Prostate gland (tissue), 2 donors: Measurements from ENCODE around the gene LENG9. TPM values are rescaled to one million over a fixed set of nuclear protein-coding genes. Genes with fewer than 3 reads are reported as not detected.
A peak's percentile ranks its signal among the peaks of the same experiment; 100 is the strongest.

ENCODE experiments used
- DNase-seq: peaks from one replicate; pipeline ENCODE4 v3.0.0-alpha.2; 2019; ENCODE audit warnings: low spot score
- H3K27ac ChIP-seq, 2 donors: fragments of 200-600 bp; sonication (generic); 2 replicates each; pipeline ENCODE4 v1.5.1; 2017 to 2019
- H3K27me3 ChIP-seq: fragments of 200-600 bp; sonication (generic); replicated peaks from 2 replicates; pipeline ENCODE4 v1.5.1; 2019; ENCODE audit not compliant: insufficient read depth
- H3K36me3 ChIP-seq, 2 donors: fragments of 200-600 bp; sonication (generic); 1 replicate in 1 of 2; 2 replicates in 1 of 2; pipeline versions ENCODE4 v1.5.1 to v1.8.1; 2017 to 2019
- H3K4me1 ChIP-seq: fragments of 200-600 bp; sonication (generic); replicated peaks from 2 replicates; pipeline ENCODE4 v1.5.1; 2019
- H3K4me3 ChIP-seq, 2 donors: fragments of 200-600 bp; sonication (generic); 2 replicates each; pipeline ENCODE4 v1.5.1; 2017 to 2019
- H3K9me3 ChIP-seq: fragments of 200-600 bp; sonication (generic); 2 replicates; pipeline ENCODE4 v1.5.1; 2017
- POLR2A ChIP-seq: fragments of 450-650 bp; IDR thresholded peaks from one replicate; pipeline ENCODE4 v1.6.1; 2016; ENCODE audit warnings: antibody characterized with exemption, mild to moderate bottlenecking
- POLR2AphosphoS5 ChIP-seq: sonication (generic); formaldehyde crosslinking; IDR thresholded peaks from one replicate; pipeline ENCODE4 v1.6.1; 2017; ENCODE audit warnings: antibody characterized with exemption
- WGBS: methylation state at CpG from one replicate; pipeline ENCODE4 v1.1.5; 2018; 5-methylcytosine and 5-hydroxymethylcytosine counted together
- intact Hi-C: fragments of 100-400 bp; cut with DNase I; formaldehyde crosslinking; loops from one replicate; pipeline ENCODE4 v1.14.2; 2022
- total RNA-seq, 2 donors: library from RNA; depleted of rRNA; stranded (reverse); fragments of >200 nt; gene quantifications; one replicate each; pipeline ENCODE4 v1.1.0, GENCODE V29; 2016
- TF ChIP-seq, protein P1 (sequence below), 4 experiments: fragments of 200-600 bp in 2 of 4; fragments of 450-650 bp in 2 of 4; sonication (generic) in 2 of 4; IDR thresholded peaks; 1 replicate in 3 of 4; 2 replicates in 1 of 4; pipeline ENCODE4 v1.5.1; 2016 to 2019; ENCODE audit warnings: antibody characterized with exemption in 4 of 4, mild to moderate bottlenecking in 2 of 4, moderate library complexity in 2 of 4

LENG9 gene
- total RNA-seq, 2 donors from 2014 or later, result 18.6 to 22.2 TPM

DNA sequence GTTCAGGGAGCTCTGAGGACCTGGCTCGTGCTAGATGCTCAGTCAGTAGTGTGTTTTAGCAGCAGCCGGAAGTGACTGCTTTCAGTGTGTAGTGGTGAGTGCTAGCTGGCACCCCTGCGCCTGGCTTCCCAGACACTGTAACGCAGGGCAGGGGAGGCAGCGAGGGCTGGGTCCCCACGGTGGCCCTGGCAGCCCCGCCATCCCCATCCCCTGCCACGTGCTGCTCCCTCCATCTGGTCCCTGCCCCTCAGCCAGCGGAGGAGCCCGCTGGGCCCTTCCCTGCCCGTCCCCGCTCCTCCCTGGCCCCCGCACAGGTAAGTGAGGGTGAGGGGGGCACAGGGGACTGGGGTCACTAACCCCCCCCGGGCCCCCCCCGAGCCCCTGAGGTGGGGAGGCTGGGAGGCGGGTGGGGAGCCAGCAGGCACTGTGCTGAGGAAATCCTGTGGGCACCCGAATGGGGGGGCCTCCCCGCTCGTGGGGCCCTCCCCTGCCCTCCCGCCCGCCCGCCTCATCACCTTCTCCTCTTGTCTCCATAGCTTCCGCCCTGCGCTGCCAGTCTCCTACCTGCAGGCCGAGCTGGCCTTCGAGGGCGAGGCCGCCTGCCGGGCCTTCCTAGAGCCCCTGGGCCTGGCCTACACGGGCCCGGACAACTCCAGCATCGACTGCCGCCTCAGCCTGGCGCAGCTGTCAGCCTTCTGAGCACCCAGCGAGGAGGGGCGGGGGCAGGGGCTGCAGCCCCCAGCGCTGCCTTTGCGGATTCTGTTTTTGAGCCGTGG, 3.2 kb downstream of the LENG9 start:
- Histone ChIP-seq H3K27me3 (no peaks in the 10 kb centered on the region), H3K4me3 (no peak overlapping the region), H3K4me1 (peaks cover 6% of the 10 kb centered on the region), H3K27ac (peak overlapping the region in 1 of 2 donors; percentile 98), H3K9me3 (no peaks in the 10 kb centered on the region), H3K36me3 (peaks cover 31 to 36% of the 10 kb centered on the region in 2 donors)
- WGBS, result 74% methylated on average over 17 of the region's 39 CpGs
- TF ChIP-seq POLR2AphosphoS5 (no peak), POLR2A (no peak)
- TF ChIP-seq, protein P1, sequence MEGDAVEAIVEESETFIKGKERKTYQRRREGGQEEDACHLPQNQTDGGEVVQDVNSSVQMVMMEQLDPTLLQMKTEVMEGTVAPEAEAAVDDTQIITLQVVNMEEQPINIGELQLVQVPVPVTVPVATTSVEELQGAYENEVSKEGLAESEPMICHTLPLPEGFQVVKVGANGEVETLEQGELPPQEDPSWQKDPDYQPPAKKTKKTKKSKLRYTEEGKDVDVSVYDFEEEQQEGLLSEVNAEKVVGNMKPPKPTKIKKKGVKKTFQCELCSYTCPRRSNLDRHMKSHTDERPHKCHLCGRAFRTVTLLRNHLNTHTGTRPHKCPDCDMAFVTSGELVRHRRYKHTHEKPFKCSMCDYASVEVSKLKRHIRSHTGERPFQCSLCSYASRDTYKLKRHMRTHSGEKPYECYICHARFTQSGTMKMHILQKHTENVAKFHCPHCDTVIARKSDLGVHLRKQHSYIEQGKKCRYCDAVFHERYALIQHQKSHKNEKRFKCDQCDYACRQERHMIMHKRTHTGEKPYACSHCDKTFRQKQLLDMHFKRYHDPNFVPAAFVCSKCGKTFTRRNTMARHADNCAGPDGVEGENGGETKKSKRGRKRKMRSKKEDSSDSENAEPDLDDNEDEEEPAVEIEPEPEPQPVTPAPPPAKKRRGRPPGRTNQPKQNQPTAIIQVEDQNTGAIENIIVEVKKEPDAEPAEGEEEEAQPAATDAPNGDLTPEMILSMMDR (IDR thresholded peaks at IDR 0.05), result no peak
- DNase-seq, result no peak
- intact Hi-C loops, result no loop called here

DNA sequence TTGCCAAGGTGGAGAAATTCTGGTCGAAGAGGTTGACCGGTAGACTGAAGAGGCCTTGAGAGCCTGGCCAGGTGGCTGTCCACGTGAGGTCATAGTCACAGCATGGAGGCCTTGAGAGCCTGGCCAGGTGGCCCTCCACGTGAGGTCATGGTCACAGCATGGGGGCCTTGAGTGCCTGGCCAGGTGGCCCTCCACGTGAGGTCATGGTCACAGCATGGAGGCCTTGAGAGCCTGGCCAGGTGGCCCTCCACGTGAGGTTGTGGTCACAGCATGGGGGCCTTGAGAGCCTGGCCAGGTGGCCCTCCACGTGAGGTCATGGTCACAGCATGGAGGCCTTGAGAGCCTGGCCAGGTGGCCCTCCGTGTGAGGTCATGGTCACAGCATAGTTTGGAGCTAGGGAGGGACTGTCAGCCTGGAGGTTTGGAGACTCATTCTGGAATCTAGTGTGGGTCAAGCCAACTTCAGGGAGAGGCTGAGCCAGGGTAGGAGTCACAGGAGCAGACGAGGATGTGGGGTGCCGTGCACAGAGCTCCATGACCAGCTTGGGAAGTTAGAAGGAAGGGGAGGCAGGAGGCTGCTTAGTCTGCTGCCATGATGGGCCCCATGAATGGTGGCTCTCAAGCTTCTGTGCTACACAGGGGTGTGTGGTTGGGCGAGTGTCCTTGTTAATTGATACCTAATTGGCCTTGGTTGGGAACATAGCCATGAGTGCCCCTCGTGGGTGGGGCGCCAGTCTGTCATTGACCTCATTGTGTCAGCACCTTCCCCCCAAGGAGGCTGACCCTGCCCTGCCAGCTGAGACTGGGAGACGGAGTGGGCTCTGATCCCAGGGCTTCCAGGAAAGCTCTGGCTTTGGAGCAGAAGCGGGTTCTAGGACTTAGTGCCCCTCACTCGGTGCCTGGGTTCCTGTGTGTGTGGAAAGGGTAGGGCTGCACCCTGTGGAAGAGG, 4.0 kb downstream of the LENG9 start:
- DNase-seq, result no peak
- Histone ChIP-seq H3K27ac (no peak overlapping the region), H3K4me3 (no peak overlapping the region), H3K9me3 (no peaks in the 10 kb centered on the region), H3K27me3 (no peaks in the 10 kb centered on the region), H3K36me3 (peaks cover 38 to 43% of the 10 kb centered on the region in 2 donors), H3K4me1 (peaks cover 6% of the 10 kb centered on the region)
- no peak for TF ChIP-seq POLR2AphosphoS5
- TF ChIP-seq, protein P1 (IDR thresholded peaks at IDR 0.05), result no peak
- TF ChIP-seq POLR2A, result no peak
- intact Hi-C loops, result no loop called here
- 78% methylated on average over 16 of the region's 16 CpGs for WGBS

GRCh38 chr19:54458648-54459281, 4.8 kb downstream of the LENG9 start:
- TF ChIP-seq POLR2A (no peak), POLR2AphosphoS5 (no peak)
- TF ChIP-seq, protein P1 (IDR thresholded peaks at IDR 0.05), result no peak
- Histone ChIP-seq H3K4me1 (peaks cover 6% of the 10 kb centered on the region), H3K36me3 (peaks cover 46 to 47% of the 10 kb centered on the region in 2 donors), H3K4me3 (no peak overlapping the region), H3K27ac (no peak overlapping the region), H3K9me3 (no peaks in the 10 kb centered on the region), H3K27me3 (no peaks in the 10 kb centered on the region)
- DNase-seq, result no peak
- 87% methylated on average over 10 of the region's 11 CpGs for WGBS
- intact Hi-C loops, result no loop called here

DNA sequence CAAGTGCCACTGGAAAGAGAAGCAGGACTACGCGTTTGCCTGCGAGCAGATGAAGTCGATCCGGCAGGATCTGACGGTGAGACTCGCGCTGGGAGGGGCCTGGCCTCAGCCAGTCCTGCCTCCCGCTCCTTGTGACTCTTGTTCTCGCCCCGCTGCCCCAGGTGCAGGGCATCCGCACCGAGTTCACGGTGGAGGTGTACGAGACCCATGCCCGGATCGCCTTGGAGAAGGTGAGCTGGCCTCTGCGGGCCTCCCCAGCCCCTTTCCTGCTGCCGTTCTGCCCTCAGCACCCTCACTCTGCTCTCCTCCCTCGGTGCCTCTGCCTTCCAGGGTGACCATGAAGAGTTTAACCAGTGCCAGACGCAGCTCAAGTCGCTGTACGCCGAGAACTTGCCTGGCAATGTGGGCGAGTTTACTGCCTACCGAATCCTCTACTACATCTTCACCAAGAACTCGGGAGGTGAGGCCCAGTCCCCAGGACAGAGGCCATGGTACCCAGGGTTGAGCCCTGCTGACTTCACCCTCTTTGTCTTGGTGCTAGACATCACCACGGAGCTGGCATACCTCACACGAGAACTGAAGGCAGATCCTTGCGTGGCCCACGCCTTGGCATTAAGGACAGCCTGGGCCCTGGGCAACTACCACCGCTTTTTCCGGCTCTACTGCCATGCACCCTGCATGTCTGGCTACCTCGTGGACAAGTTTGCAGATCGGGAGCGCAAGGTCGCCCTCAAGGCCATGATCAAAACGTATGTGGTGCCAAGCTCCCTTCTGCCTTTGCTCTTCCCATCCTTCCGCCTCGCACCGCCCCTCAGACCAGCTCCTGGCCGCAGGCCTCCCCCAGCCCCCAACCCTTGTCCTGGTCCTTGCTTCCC, 5.6 kb downstream of the LENG9 start:
- Histone ChIP-seq H3K4me3 (no peak overlapping the region), H3K27ac (no peak overlapping the region), H3K27me3 (no peaks in the 10 kb centered on the region), H3K9me3 (no peaks in the 10 kb centered on the region), H3K36me3 (peaks cover 52 to 54% of the 10 kb centered on the region in 2 donors), H3K4me1 (peaks cover 6% of the 10 kb centered on the region)
- TF ChIP-seq, protein P1 (IDR thresholded peaks at IDR 0.05), result no peak
- TF ChIP-seq POLR2AphosphoS5, result no peak
- no peak for DNase-seq
- WGBS, result 93% methylated on average over 42 of the region's 42 CpGs
- intact Hi-C loops, result no loop called here
